ENCODE data around the gene DMWD.

Gene DMWD

GRCh38 chr19:45826934-45827333, 34.3 kb upstream of the DMWD start:
- no peak for DNase-seq (ENCODE audit: low read depth)
- TF ChIP-seq CTCF (IDR thresholded peaks at IDR 0.05; ENCODE audit: low read depth, low read length, missing control alignments): no peak
- H3K4me3 ChIP-seq (ENCODE audit: low read depth, low read length): no peak overlapping the region
- in situ Hi-C loops (cut with HindIII; ENCODE audit: low sequenced_read_pairs): no loop called here

- no peak for DNase-seq (ENCODE audit: low read depth)
- in situ Hi-C loops (cut with HindIII; ENCODE audit: low sequenced_read_pairs): no loop called here
- no peak for TF ChIP-seq CTCF (IDR thresholded peaks at IDR 0.05; ENCODE audit: low read depth, low read length, missing control alignments)
- no peak overlapping the region for H3K4me3 ChIP-seq (ENCODE audit: low read depth, low read length)
Observed at GRCh38 chr19:45825917-45826893, 33.6 kb upstream of the DMWD start.

- no peak overlapping the region for H3K4me3 ChIP-seq (ENCODE audit: low read depth, low read length)
- TF ChIP-seq CTCF (IDR thresholded peaks at IDR 0.05; ENCODE audit: low read depth, low read length, missing control alignments): no peak
- no peak for DNase-seq (ENCODE audit: low read depth)
- in situ Hi-C loops (cut with HindIII; ENCODE audit: low sequenced_read_pairs): no loop called here
Observed at GRCh38 chr19:45825263-45825605, 32.6 kb upstream of the DMWD start.

GRCh38 chr19:45824531-45825262, 32.1 kb upstream of the DMWD start:
- in situ Hi-C loops (cut with HindIII; ENCODE audit: low sequenced_read_pairs): no loop called here
- DNase-seq (ENCODE audit: low read depth): no peak
- TF ChIP-seq CTCF (IDR thresholded peaks at IDR 0.05; ENCODE audit: low read depth, low read length, missing control alignments): no peak
- no peak overlapping the region for H3K4me3 ChIP-seq (ENCODE audit: low read depth, low read length)

GRCh38 chr19:45824041-45824471, 31.4 kb upstream of the DMWD start:
- in situ Hi-C loops (cut with HindIII; ENCODE audit: low sequenced_read_pairs): no loop called here
- H3K4me3 ChIP-seq (ENCODE audit: low read depth, low read length): no peak overlapping the region
- no peak for TF ChIP-seq CTCF (IDR thresholded peaks at IDR 0.05; ENCODE audit: low read depth, low read length, missing control alignments)
- DNase-seq (ENCODE audit: low read depth): no peak

- no peak for TF ChIP-seq CTCF (IDR thresholded peaks at IDR 0.05; ENCODE audit: low read depth, low read length, missing control alignments)
- DNase-seq (ENCODE audit: low read depth): no peak
- no peak overlapping the region for H3K4me3 ChIP-seq (ENCODE audit: low read depth, low read length)
- in situ Hi-C loops (cut with HindIII; ENCODE audit: low sequenced_read_pairs): no loop called here
Observed at GRCh38 chr19:45823182-45823581, 30.5 kb upstream of the DMWD start.
